ENCODE results near the gene SCN7A. TPM values are rescaled to one million over a fixed set of nuclear protein-coding genes. Genes with fewer than 3 reads are reported as not detected.

The SCN7A gene
- total RNA-seq, 3 donors from 2014 or later, result 1.6 to 76.2 (median 7.5) TPM

DNA sequence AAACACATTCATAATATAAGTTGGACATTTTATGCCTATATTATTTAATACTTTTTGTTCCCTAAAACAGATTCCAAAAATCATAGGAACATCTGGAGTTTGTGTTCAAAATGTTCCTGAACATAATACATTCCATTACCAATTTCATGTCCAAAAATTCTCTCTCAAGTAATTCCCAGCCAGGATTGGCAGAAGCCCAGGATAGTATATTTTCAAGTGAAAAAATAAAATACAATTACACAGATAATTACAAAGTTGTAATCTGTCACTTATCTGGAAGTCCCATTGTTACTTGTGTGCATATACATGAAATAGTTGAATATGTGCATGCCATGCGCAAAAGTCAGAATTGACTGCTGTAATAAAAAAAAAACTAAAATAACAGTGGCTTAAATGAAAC is 5.2 kb upstream of the SCN7A start:
- DNase-seq (no peak), ATAC-seq (no peak)
- Histone ChIP-seq H3K9me3 (no peaks in the 10 kb centered on the region), H3K4me3 (no peak overlapping the region), H3K36me3 (ENCODE audit: low read depth) (no peaks in the 10 kb centered on the region), H3K4me1 (ENCODE audit: low read depth) (no peaks in the 10 kb centered on the region)
- intact Hi-C loops (cut with DNase I, micrococcal nuclease), result no loop called here
- TF ChIP-seq, protein P1, sequence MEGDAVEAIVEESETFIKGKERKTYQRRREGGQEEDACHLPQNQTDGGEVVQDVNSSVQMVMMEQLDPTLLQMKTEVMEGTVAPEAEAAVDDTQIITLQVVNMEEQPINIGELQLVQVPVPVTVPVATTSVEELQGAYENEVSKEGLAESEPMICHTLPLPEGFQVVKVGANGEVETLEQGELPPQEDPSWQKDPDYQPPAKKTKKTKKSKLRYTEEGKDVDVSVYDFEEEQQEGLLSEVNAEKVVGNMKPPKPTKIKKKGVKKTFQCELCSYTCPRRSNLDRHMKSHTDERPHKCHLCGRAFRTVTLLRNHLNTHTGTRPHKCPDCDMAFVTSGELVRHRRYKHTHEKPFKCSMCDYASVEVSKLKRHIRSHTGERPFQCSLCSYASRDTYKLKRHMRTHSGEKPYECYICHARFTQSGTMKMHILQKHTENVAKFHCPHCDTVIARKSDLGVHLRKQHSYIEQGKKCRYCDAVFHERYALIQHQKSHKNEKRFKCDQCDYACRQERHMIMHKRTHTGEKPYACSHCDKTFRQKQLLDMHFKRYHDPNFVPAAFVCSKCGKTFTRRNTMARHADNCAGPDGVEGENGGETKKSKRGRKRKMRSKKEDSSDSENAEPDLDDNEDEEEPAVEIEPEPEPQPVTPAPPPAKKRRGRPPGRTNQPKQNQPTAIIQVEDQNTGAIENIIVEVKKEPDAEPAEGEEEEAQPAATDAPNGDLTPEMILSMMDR (IDR thresholded peaks at IDR 0.05), result no peak

DNA sequence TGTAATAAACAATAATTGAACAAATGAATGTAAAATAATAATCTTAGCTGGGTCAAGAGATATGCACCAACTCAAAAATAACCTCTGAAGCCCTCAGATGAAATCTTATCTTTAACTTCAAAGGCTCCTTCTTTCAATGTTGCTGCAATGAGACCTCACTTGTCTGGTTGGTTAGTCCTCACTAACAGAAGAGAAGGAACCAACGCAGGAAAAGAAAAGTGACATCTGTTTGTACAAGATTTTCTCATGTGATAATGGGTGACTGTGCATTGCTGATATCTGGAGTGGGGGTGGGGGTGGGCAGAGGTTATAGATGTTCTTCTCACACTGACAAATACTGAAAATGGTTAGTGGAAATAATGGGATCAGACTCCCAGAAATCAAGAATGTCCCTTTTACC is 2.6 kb downstream of the SCN7A start:
- ATAC-seq, result no peak
- no peak overlapping the region for H3K4me3 ChIP-seq
- TF ChIP-seq, protein P1 (IDR thresholded peaks at IDR 0.05), result no peak

DNA sequence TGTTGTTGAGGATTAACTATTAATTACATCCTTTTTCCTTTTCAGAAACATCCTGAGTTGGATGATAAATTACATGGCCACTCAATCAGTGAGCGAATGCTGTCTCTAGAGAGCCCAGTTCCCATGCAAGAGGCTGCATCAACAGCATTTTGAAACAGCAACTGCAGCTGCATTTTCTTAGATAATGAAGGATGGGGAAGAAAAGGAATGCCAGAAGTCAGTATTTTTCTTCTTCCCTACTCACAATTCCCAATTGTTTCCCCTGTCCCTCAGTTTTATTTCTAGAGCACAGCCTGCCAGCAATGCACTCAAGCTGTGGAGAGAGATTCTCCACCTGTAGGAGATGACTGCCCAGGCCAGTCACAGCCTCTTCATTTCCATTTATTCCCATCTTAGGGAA is 6.9 kb downstream of the SCN7A start:
- no peaks in the 10 kb centered on the region for H3K36me3 ChIP-seq (ENCODE audit: low read depth)
- H3K4me1 ChIP-seq (ENCODE audit: low read depth), result no peaks in the 10 kb centered on the region
- H3K4me3 ChIP-seq, result no peak overlapping the region
- H3K9me3 ChIP-seq, result no peaks in the 10 kb centered on the region
- no peak for ATAC-seq
- DNase-seq, result no peak
- TF ChIP-seq, protein P1 (IDR thresholded peaks at IDR 0.05), result no peak
- intact Hi-C loops (cut with DNase I, micrococcal nuclease), result no loop called here

More for the DNA sequence above, 2.6 kb downstream of the SCN7A start:
- H3K36me3 ChIP-seq (ENCODE audit: low read depth), result no peaks in the 10 kb centered on the region
- no peaks in the 10 kb centered on the region for H3K4me1 ChIP-seq (ENCODE audit: low read depth)
- intact Hi-C loops (cut with DNase I, micrococcal nuclease), result no loop called here
- H3K9me3 ChIP-seq, result no peaks in the 10 kb centered on the region
- DNase-seq, result no peak

DNA sequence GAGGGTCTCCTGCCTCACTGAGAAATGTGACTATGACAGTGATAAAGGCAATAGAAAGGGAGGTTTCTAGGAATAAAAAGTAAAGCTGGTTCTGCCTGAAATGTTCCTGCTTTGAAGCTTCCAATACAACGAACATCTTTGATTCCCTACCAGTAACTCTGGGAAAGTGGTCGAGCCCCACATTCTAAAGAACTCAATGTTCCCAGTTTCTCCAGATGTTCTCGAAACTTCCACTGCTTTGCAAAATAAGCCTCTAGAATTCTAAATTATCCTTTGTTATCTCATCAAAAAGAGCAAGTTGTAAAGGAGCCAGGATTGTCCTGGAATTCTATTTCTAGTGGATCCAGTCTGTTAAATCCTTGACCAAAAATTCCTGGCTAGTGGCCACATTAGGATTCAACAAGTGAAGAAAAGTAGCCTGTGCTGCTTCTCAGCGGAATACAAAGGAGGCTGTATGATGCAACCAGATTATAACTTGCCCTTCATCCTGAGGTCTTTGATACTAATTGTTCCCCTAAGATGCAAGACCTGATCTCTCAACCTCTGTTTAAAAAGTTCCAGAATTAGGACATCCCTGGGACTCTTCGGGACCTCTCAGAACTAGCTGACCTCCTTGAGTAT is 8.4 kb downstream of the SCN7A start:
- TF ChIP-seq, protein P1 (IDR thresholded peaks at IDR 0.05), result no peak
- ATAC-seq, result no peak
- H3K4me3 ChIP-seq, result no peak overlapping the region
- no peaks in the 10 kb centered on the region for H3K9me3 ChIP-seq
- no peak for DNase-seq
- no peaks in the 10 kb centered on the region for H3K4me1 ChIP-seq (ENCODE audit: low read depth)
- no peaks in the 10 kb centered on the region for H3K36me3 ChIP-seq (ENCODE audit: low read depth)
- intact Hi-C loops (cut with DNase I, micrococcal nuclease), result no loop called here

DNA sequence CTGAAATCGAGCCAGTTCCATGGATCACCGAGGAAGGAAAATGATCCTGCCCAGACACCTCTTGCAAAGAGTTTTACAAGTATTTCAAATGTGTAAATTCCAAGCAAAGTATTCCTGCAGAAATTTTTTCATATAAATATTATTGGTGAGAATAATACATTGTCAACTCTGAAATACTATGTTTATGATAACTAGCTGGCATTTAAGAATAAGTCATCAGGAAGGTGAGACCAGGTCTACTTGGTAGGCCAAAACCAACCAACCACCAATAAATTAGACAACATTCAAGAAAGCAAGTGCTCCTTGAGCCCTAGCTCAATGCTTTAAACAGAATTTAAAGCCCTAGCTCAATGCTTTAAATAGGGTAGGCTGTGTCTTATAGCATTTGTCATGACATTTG is 21.7 kb downstream of the SCN7A start:
- TF ChIP-seq, protein P1 (IDR thresholded peaks at IDR 0.05), result no peak
- H3K36me3 ChIP-seq (ENCODE audit: low read depth), result no peaks in the 10 kb centered on the region
- H3K4me3 ChIP-seq, result no peak overlapping the region
- DNase-seq (no peak), ATAC-seq (no peak)
- H3K9me3 ChIP-seq, result no peaks in the 10 kb centered on the region
- intact Hi-C loops (cut with DNase I, micrococcal nuclease), result no loop called here
- H3K4me1 ChIP-seq (ENCODE audit: low read depth), result no peaks in the 10 kb centered on the region

Data from mucosa of descending colon (tissue), 3 donors.